Skeletal muscle cell (primary cell): ENCODE results near the gene FGF12.
"Not testable (repeated sequence)": the region's sequence is repeated elsewhere in the genome, so short reads cannot be mapped to it uniquely, and the experiment has no call there.

Source experiments
- DNase-seq: peaks from one replicate; pipeline ENCODE4 v3.0.0-alpha.2; 2010; ENCODE audit warnings: low read depth
- H3K4me3 ChIP-seq: 2 replicates; pipeline ENCODE4 v1.5.1; 2011; ENCODE audit warnings: low read depth, mild to moderate bottlenecking, control low read depth, low read length, moderate library complexity

FGF12 gene

DNA sequence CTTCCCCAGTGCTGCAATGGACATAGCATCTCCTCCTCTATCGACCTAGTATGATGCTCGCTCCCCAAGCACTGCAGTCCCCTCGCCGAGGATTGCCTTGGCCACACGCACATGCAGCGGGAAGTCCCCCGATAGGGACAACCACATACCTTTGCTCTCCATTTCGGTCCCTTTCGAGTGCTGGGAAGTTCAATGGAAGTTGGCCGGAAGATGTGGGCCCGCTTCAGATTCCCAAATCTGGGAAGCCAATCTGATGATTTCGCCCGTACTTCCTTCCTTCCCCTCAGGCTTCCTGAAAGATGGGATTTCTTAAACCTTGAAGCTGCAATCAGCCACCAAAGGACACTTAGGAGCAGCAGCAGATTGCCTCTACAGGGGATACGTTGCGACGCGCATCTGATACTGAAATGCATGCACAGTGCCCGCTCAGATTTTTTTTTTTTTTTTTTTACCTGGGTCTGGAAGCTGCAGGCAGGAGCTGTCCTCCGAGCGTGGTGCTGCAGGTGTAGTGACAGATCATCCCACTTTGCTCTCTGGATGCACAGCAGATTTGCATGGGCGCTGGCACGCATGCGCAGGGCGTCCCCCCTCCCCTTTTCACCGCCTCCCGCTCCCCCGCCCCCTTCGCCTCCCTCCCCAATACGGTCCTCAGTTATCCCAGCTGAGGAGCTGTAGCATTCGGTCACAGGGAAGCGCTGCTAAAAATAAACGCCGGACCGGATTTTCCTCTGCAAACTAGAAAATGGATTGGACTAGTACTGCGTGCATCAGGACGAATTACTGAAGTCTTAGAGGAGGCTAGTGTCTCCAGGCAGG lies at the start of gene FGF12:
Gene FGF12 (minus strand): TSS at position 510 of the 816 bp plus-strand sequence.
- no peak for DNase-seq
- H3K4me3 ChIP-seq = no peak within 1 kb of the TSS

DNA sequence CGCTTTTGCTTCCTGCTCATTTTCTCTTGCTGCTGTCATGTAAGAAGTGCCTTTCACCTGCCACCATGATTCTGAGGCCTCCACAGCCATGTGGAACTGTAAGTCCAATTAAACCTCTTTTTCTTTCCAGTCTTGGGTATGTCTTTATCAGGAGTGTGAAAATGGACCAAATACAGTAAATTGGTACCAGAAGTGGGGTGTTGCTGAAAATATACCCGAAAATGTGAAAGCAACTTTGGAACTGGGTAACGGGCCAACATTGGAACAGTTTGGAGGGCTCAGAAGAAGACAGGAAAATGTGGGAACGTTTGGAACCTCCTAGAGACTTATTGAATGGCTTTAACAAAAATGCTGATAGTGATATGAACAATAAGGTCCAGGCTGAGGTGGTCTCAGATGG lies 47.0 kb upstream of the FGF12 start:
- not testable (repeated sequence) for DNase-seq, H3K4me3 ChIP-seq

DNA sequence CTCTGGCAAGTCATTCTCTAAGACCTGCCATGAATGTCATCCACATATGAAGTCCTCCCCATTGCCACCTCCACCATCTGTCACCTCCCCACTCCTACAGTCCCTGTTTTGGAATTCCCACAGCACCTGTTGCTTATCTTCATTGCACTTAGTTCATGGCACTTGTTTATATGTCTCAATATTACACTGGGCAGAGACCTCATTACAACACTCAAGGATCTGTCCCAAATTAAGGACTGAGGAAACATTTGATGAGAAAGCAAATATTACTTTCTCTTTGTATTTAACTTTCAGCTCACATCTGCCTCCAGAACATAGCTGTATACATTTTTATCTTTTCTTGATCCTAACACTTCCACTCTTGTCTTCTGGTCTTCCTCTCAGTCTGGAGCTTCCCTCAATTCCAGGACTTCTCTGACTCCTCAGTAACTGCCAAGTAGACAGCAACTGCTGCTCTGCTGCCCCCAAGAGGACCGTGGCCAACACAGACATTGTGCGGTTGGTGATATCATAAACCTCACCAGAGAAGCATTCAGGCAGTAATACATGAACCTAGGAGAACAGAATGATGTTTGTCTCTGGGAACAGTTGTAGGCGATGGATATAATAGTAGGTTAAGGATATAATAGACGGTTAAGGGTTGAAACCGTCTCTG lies 45.0 kb upstream of the FGF12 start:
- no peak overlapping the region for H3K4me3 ChIP-seq
- no peak for DNase-seq

DNA sequence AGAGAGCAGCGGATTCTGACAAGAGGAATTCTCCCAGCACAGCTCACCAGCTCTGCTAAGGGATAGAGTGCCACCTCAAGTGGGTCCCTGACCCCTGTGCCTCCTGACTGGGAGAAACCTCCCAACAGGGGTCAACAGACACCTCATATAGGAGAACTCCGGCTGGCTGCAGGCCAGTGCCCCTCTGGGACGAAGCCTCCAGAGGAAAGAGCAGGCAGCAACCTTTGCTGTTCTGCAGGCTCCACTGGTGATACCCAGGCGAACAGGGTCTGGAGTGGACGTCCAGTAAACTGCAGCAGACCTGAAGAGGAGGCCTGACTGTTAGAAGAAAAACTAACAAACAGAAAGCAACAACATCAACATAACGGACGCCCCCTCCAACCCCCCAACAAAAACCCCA lies 31.3 kb upstream of the FGF12 start:
- no peak for DNase-seq
- no peak overlapping the region for H3K4me3 ChIP-seq

DNA sequence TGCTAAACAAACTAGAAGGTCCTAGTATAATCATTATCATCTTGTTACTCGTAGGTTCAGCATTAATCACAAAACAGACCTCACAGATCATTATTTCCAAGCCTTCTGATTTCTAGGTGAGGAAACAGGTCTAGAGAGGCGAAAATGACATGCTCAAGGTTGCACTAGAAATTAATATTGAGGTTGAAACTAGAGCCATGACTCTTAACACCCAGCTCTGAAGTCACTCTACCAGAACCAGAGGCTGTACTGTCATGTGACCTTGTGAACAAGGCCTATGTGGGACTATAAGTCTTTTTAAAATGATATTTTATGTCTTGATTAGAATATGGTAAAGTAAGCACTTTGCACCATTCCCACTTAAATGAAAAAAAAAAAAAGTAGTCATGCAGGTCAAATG lies 23.8 kb upstream of the FGF12 start:
- no peak for DNase-seq
- H3K4me3 ChIP-seq = no peak overlapping the region

DNA sequence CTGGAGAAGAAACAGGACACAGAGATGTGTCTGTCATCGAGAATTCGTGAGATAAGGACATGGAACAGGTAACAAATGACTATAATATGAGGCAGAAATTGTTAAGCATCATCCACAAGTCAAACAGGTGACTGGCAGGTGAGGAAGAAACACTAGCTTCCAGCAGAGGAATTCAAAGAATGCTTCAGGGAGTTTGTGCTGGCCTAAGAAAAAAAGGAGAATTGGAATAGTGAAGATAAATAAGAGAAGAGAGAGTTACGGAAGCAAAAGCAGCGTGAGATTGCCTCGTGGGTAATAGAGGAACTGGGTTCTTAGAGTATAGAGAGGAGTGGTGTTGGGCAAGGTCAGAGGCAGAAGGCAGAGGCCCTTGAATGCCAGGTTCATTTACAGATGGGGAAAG lies 22.9 kb upstream of the FGF12 start:
- no peak for DNase-seq

DNA sequence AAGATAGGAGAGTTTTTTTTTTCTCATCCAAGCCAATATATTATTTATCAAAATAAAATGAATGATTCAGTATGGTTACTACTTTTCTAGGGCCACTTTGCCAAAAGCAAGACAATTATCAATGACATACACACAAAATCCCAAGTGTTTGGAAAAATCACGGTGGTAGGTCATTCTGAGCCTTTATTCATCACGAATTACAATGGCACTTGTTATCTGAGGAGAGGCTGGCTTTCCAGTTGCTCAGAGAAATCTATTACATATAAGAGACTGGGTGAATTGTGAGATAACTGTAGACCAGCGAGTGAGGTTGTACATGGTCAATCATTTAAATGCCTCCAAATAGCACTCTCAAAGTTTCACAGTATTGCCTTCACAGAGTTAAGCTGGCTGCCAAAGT lies 20.4 kb upstream of the FGF12 start:
- no peak for DNase-seq
- no peak overlapping the region for H3K4me3 ChIP-seq

More for the DNA sequence above, 22.9 kb upstream of the FGF12 start:
- no peak overlapping the region for H3K4me3 ChIP-seq

DNA sequence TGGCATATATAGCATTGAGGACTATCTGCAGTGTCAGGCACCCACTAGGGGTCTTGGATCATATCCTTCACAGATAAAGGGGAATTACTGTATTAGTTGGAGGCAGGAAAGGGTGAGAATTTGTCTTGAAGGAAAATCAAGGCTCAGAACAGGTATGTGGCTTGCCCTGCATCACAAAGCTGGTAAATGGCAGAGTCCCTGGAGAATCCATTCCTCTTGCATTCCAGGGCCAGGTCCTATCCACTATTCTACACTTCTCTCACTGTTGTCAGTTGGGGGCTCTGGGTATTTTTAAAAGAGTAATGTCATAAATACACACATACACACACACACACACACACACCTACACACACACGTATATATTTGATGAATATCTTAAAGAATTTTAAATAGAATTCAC lies 19.8 kb upstream of the FGF12 start:
- H3K4me3 ChIP-seq = no peak overlapping the region
- DNase-seq = no peak

DNA sequence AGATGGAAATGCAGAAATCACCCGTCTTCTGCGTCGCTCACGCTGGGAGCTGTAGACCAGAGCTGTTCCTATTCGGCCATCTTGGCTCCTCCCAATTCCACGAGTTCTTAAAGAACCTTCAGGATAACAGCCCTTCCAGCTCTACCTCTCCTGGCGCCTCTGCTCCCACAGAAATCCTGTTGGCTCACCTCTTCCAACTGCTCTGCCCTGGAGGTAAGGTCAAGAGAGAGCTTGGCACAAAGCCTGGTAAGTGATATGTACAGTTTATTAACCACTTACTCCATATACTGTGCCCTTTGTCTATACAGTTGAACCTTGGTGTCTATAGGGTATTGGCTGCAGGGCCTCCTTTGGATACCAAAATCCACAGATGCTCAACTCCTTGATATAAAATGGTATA lies 17.8 kb upstream of the FGF12 start:
- DNase-seq = no peak
- H3K4me3 ChIP-seq = no peak overlapping the region

DNA sequence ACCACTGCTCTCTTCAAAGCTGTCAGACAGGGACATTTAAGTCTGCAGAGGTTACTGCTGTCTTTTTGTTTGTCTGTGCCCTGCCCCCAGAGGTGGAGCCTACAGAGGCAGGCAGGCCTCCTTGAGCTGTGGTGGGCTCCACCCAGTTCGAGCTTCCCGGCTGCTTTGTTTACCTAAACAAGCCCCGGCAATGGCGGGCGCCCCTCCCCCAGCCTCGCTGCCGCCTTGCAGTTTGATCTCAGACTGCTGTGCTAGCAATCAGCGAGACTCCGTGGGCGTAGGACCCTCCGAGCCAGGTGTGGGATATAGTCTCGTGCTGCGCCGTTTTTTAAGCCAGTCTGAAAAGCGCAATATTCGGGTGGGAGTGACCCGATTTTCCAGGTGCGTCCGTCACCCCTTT lies 17.3 kb upstream of the FGF12 start:
- not testable (repeated sequence) for H3K4me3 ChIP-seq, DNase-seq

DNA sequence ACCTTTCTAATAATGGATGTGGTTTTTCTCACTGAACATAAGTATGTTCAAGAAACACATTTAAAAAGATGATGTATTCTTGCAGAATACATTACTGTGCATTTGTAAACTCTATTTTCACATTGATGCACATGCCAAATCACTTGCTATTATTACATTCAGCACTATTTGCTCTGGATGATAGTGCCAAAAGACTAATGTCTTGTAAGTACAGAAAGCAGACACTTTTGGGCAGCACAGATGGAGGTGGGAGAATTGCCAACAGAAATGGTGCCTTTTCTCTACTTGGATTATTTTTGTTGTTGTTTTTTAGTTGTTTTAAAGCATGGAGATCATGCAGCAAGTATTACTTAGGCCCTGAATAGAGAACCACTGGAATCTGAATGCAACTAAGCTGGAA lies 10.2 kb upstream of the FGF12 start:
- DNase-seq = no peak
- no peak overlapping the region for H3K4me3 ChIP-seq

DNA sequence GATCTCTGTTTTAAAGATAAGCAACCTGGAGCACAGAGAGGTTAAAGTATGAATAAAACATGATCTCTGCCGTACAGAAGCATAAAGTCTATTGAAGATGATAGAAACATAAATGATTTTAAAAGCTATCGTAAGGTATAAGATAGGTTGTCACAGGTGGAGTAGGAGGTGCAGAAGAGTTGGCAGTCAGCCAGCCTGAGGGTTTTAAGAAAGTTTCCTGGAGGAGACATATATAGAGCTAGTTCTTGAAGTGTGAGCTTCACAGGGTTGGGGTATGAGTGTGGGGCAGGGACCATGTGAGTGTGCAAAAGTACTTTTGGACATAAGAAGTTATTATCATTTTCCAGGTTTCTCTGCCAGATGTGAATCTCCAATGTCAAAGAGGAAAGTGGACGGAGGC lies 3.9 kb upstream of the FGF12 start:
- no peak overlapping the region for H3K4me3 ChIP-seq
- no peak for DNase-seq

DNA sequence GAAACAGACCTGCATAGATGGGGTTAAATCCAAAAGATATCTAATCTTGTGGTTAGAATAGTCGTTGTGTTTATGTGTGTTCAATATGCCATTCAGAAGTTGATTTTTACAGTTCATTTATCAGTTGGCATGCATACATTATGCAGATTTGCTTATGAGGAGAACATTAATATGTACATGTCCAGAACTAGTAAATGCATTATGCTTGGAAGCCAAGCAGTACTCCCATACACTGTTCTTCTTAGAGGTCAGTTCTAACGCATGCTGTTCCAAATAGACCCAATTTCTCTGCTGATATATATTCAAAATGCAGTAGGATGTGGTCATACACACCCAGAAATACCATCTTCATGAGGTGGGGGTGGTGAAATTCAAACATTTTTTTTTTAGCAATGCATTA lies 956 bp downstream of the FGF12 start:
- no peak for DNase-seq
- H3K4me3 ChIP-seq = no peak overlapping the region

DNA sequence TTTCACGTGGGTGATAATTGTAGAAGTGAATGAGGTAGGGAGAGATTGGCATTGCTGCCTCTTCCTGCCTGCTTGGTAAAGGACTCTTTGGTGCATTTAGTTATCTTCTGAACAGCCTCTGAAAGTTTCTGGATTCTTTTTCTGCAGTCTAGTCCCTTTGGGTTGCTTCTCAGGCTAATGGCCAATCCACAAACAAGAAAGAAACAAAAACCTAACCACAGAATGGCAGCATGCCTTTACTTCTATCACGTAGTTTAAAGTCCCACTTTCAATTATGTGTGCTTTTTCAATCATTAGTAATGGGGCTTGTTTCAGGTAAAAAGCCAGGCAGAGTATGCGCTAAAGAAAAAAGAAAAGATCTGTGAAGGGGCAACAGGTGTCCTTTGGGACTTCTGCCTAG lies 7.4 kb downstream of the FGF12 start:
- H3K4me3 ChIP-seq = no peak overlapping the region
- DNase-seq = no peak

DNA sequence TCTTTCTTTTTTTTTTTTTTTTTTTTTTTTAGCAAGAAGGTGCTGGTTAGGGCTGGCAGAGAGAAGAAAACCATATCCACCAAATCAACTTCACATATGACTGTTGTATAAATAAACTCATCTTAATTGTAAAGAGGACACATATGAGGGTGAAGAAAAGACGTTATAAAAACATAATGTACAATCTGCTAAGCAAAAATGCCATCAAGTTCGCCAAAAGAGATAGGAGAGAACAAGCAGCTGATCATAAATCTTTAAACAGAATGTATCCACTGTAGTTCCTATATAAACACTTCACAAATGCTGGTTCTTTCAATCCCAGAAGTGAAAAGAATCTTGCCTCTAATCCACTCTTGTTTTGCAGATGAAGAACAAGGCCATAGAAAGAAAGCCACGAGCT lies 9.2 kb downstream of the FGF12 start:
- H3K4me3 ChIP-seq = no peak overlapping the region
- no peak for DNase-seq

DNA sequence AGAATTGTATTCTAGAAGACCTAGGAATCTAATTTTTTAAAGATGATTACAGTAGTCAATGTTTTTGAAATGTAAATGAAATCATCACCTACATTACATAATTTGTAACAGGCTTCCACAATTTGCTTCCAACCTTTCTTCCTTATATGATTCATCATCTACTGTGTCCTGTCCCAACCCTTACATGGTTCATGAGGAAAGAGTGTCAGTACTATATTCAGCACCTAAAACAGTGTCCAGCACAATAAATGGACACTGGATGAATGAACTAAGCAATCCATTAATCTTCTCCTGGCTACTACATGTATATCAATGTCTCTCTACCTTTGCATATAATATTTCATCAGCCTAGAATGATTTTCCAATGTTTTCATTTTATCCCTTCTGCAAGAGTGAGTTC lies 12.2 kb downstream of the FGF12 start:
- H3K4me3 ChIP-seq = no peak overlapping the region
- DNase-seq = no peak

DNA sequence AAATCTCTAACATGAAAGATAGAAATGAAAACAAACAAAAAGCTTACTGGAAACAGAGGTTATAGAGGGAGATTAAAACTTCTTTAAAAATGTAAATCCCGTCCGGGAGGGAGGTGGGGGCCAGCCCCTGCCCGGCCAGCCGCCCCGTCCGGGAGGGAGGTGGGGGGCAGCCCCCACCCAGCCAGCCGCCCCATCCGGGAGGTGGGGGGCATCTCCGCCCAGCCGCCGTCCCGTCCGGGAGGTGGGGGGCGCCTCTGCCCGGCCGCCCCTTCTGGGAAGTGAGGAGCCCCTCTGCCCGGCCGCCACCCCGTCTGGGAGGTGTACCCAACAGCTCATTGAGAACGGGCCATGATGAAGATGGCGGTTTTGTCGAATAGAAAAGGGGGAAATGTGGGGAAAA lies 16.2 kb downstream of the FGF12 start:
- not testable (repeated sequence) for DNase-seq, H3K4me3 ChIP-seq

DNA sequence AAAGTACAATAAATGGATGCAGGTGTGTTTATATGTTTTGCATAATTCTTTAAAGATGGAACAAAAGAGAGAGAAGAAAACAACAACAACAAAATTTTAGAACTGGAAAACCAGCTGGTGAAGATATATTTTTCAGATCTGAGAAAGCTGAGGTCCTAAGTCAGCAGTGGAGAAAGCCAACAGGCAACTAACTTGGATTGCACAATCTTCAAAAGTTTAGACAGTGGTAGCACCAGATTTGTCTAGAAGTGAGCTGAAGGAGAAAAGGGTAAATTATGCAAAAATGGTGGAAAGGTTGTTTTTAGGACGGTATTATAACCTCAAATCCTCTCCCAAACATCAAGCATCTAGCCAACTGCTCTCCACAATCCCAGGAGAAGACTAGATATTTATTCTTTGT lies 17.0 kb downstream of the FGF12 start:
- H3K4me3 ChIP-seq = no peak overlapping the region

DNA sequence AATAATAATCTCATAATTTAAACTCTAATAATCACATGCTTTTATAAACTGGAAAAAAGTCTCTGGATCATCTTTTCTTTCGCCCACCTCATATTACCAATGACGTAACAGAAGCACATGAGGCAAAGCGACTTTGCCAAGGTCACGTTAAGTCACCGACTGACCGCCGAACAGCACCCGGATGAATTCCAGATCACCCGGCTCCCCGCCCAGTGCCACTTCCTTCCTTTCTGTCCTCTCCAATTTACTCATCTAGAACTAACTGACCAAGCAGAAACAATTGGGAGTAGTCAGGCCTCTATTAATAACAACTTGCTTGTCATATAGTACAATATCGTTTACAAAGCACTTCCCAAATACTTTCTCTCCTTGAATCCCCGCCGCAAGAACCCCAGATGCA lies 21.1 kb downstream of the FGF12 start:
- no peak overlapping the region for H3K4me3 ChIP-seq
- DNase-seq = no peak

More for the DNA sequence above, 17.0 kb downstream of the FGF12 start:
- no peak for DNase-seq

DNA sequence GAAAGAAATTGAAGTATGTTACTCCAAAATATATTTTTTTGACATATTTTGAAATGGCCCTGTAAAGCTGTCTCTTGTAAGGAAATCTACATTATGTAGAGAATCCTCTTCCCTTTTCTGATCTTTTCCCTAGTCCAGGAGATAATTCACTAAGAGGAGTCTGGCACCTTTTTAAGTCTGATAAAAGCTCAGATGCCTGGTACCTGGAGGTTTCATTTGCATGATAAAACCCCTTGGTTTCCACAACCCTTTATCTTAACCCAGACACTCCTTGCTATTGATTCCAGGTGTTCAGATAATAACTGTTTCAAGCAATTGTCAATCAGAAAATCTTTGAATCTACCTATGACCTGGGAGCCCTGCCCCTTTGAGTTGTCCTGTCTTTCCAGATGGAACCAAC lies 26.5 kb downstream of the FGF12 start:
- no peak for DNase-seq
- no peak overlapping the region for H3K4me3 ChIP-seq

DNA sequence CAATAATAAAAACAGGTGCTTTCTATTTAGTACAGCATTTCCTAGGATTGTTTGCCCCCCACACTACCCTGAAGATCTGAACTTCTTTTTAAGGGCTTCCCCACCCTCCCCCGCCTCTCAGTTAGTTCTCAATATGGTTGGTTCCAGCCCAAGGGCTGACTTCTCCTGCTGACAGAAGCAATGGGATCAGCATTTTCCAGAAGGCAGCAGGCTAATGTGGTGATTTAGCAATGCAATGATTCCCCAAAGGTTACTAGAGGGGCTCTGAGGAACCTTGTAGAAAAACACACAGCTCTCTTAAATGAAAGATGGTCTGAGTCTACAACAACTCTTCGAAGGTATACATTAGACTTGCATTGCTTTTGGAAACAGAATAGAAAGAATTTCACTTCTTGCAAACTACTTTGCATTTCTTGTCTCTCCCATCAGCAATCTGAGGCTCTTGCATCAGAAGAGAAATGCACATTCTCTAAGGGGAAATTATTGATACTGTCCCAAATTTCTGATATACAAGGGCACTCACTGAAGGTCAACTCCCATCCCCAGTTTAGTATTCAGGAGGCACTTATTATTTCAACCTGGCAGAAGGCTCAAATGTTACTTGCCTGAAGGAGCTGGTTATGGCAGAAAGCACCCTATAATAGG lies 30.3 kb downstream of the FGF12 start:
- DNase-seq = no peak
- no peak overlapping the region for H3K4me3 ChIP-seq
